OCI-LY7 (cell line): Measurements from ENCODE around the gene MYO3A. TPM values are rescaled to one million over a fixed set of nuclear protein-coding genes. Genes with fewer than 3 reads are reported as not detected.

ENCODE experiments used
- BruUV-seq: library from RNA; stranded (reverse); fragments of 400-500 nt; replicated peaks from 2 replicates; lab custom pipeline; 2021; lab: Mats Ljungman, UMichigan
- CTCF ChIA-PET: fragments of 300-600 bp; sonication (Branson Sonifier 250); formaldehyde crosslinking; loops from one replicate; lab custom pipeline; 2022; ENCODE audit warnings: antibody characterized with exemption; ENCODE audit not compliant: unreplicated experiment; lab: Charles Lee
- POLR2A ChIA-PET: fragments of 300-600 bp; sonication (Branson Sonifier 250); formaldehyde crosslinking; loops from one replicate; lab custom pipeline; 2022; ENCODE audit warnings: antibody characterized with exemption; lab: Charles Lee
- DNase-seq: peaks from one replicate; pipeline ENCODE4 v3.0.0-alpha.2; 2015; ENCODE audit warnings: low spot score
- H2AFZ ChIP-seq: fragments of 200-600 bp; sonication (generic), shearing (Covaris generic); 2 replicates; pipeline ENCODE4 v1.6.1; 2014; ENCODE audit warnings: mild to moderate bottlenecking, antibody characterized with exemption, low read length, moderate library complexity
- H3K27ac ChIP-seq: fragments of 200-600 bp; sonication (generic); 2 replicates; pipeline ENCODE4 v1.5.1; 2014; ENCODE audit warnings: mixed run types, low read depth, mild to moderate bottlenecking, moderate library complexity, low read length, inconsistent platforms; ENCODE audit not compliant: poor library complexity, severe bottlenecking
- H3K36me3 ChIP-seq: fragments of 200-600 bp; sonication (generic); 2 replicates; pipeline ENCODE4 v1.6.1; 2014; ENCODE audit warnings: mild to moderate bottlenecking, antibody characterized with exemption, low read length, moderate library complexity, mixed read lengths; ENCODE audit not compliant: insufficient read depth
- H3K4me1 ChIP-seq: fragments of 200-600 bp; sonication (generic); 2 replicates; pipeline ENCODE4 v1.5.1; 2014; ENCODE audit warnings: mild to moderate bottlenecking, low read length; ENCODE audit not compliant: insufficient read depth, poor library complexity, severe bottlenecking
- H3K4me2 ChIP-seq: fragments of 200-600 bp; sonication (generic); 2 replicates; pipeline ENCODE4 v1.6.1; 2014; ENCODE audit warnings: mild to moderate bottlenecking, low read length
- H3K4me3 ChIP-seq: fragments of 200-600 bp; sonication (generic); 2 replicates; pipeline ENCODE4 v1.5.1; 2014; ENCODE audit warnings: mild to moderate bottlenecking, low read depth, low read length; ENCODE audit not compliant: poor library complexity, severe bottlenecking
- H3K79me2 ChIP-seq: fragments of 200-600 bp; sonication (generic); 2 replicates; pipeline ENCODE4 v1.6.1; 2016; ENCODE audit warnings: low read depth, mild to moderate bottlenecking, low read length, moderate library complexity, mixed read lengths; ENCODE audit not compliant: insufficient read depth
- H3K9me2 ChIP-seq: fragments of 200-600 bp; sonication (generic); 2 replicates; pipeline ENCODE4 v1.6.1; 2016; ENCODE audit warnings: mild to moderate bottlenecking, low read length, mixed read lengths; ENCODE audit not compliant: insufficient read depth
- H3K9me3 ChIP-seq: fragments of 200-600 bp; sonication (generic); 2 replicates; pipeline ENCODE4 v1.6.1; 2014; ENCODE audit warnings: mild to moderate bottlenecking, mixed run types, low read length, mixed read lengths
- H4K20me1 ChIP-seq: fragments of 200-600 bp; sonication (generic); 2 replicates; pipeline ENCODE4 v1.6.1; 2014; ENCODE audit warnings: mild to moderate bottlenecking, antibody characterized with exemption, low read length, moderate library complexity, mixed read lengths; ENCODE audit not compliant: insufficient read depth
- EZH2phosphoT487 ChIP-seq: fragments of 200-600 bp; sonication (generic); IDR thresholded peaks from 2 replicates; pipeline ENCODE4 v1.6.1; 2018; ENCODE audit warnings: low read depth, borderline replicate concordance, mild to moderate bottlenecking, mixed run types, antibody characterized with exemption, low read length, moderate library complexity, mixed read lengths
- intact Hi-C: fragments of 100-400 bp; cut with micrococcal nuclease; formaldehyde crosslinking; loops from one replicate; pipeline ENCODE4 v1.10.0; 2022; ENCODE audit not compliant: unreplicated experiment
- total RNA-seq, 2 experiments: library from RNA; depleted of rRNA in 1 of 2; stranded (reverse); fragments of >200 nt in 1 of 2; shearing (Covaris generic) in 1 of 2; gene quantifications; 2 replicates each; pipeline ENCODE4 v1.2.3, GENCODE V29; 2014 to 2022
- TF ChIP-seq, protein P1 (sequence below): fragments of 200-600 bp; sonication (generic); conservative IDR thresholded peaks from 2 replicates; pipeline ENCODE4 v1.5.1; 2014; ENCODE audit warnings: mild to moderate bottlenecking, antibody characterized with exemption, low read length, moderate library complexity, mixed read lengths

Gene MYO3A
- total RNA-seq, 2 experiments from 2014 or later: not detected

DNA sequence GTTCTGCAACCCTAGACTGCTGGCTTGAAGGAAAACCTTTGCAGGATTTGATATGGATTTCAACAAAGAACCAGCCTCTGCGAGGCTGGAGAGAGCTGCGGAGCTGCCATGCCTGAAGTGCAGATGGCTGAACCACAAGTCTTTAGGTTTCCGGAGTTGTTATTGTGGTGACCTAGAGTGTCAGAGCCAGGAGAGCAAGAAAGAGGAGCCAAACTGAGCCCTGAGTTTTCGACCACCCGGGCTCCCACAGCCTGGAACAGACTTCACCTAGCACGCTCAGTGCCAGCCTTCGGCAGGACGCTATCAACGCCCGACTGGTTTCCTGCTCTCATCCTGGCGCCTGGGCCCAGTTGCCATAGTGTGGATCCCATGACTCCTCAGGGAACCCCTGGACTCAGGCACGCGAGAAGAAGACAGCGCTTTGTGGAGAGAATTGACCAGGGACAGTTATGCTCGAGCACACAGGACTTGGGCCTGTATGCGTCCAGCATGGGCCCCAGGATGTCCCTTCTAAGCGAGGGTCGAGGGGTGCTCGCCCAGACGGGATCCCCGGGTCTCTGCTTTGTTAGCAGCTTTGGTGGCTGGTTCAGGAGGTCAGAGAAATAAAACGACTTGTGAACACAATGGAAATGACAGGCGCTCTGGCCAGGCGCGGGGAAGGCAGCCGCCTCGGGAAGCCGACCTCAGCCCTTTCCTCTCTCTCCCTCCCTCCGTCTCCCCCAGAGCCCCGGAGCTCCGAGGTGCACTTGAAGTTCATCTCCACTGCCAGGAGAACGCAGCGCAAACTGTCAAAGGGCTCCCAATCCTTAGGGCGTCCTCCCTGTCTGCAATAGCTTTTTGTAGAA, 280.7 kb downstream of the MYO3A start:
- no peak for DNase-seq
- Histone ChIP-seq H2AFZ (0 out of 2 replicates have a peak overlapping the region, but pooled peaks have one; percentile 17), H3K36me3 (no peaks in the 10 kb centered on the region), H3K4me3 (no peak overlapping the region), H3K79me2 (no peaks in the 10 kb centered on the region), H3K4me1 (no peaks in the 10 kb centered on the region), H4K20me1 (no peaks in the 10 kb centered on the region), H3K9me3 (no peaks in the 10 kb centered on the region), H3K27ac (no peak overlapping the region), H3K9me2 (no peaks in the 10 kb centered on the region), H3K4me2 (0 out of 2 replicates have a peak overlapping the region, but pooled peaks have one; percentile 6)
- intact Hi-C loops: no loop called here
- POLR2A ChIA-PET: no interaction called here
- TF ChIP-seq EZH2phosphoT487: no peak
- TF ChIP-seq, protein P1, sequence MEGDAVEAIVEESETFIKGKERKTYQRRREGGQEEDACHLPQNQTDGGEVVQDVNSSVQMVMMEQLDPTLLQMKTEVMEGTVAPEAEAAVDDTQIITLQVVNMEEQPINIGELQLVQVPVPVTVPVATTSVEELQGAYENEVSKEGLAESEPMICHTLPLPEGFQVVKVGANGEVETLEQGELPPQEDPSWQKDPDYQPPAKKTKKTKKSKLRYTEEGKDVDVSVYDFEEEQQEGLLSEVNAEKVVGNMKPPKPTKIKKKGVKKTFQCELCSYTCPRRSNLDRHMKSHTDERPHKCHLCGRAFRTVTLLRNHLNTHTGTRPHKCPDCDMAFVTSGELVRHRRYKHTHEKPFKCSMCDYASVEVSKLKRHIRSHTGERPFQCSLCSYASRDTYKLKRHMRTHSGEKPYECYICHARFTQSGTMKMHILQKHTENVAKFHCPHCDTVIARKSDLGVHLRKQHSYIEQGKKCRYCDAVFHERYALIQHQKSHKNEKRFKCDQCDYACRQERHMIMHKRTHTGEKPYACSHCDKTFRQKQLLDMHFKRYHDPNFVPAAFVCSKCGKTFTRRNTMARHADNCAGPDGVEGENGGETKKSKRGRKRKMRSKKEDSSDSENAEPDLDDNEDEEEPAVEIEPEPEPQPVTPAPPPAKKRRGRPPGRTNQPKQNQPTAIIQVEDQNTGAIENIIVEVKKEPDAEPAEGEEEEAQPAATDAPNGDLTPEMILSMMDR: no peak
- CTCF ChIA-PET: no interaction called here
- BruUV-seq: no TSS peak

DNA sequence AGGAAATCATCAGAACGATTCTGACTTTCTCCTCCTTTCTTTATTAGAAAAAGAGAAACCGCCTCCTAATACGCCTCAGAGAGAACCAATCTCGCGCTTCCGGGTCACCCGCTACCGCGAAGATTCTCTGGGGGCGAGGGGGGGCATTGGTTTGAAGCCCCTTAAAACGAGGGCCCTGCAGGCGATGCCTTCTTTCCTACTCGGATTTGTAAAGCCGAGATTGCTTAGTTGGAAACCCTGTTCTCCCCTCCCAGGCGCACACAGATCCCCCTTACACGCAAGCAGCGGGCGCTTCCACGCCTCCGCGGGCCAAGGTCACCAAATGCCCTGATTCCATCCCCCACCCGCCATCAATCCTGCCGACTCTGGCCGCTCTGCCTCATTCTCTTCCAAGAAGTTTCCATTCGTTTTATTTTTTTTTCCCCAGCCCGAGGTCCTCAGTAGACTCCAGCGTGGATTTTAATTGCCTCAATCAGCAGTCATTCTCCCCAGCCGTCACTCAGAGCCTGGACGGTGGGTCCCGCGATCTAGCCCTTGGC, 281.4 kb downstream of the MYO3A start:
- Histone ChIP-seq H3K4me1 (no peaks in the 10 kb centered on the region), H3K36me3 (no peaks in the 10 kb centered on the region), H3K4me2 (0 out of 2 replicates have a peak overlapping the region, but pooled peaks have one; percentile 6), H2AFZ (0 out of 2 replicates have a peak overlapping the region, but pooled peaks have one; percentile 17), H3K9me2 (no peaks in the 10 kb centered on the region), H3K4me3 (no peak overlapping the region), H3K9me3 (no peaks in the 10 kb centered on the region), H3K27ac (no peak overlapping the region), H4K20me1 (no peaks in the 10 kb centered on the region), H3K79me2 (no peaks in the 10 kb centered on the region)
- intact Hi-C loops: no loop called here
- DNase-seq: no peak
- no TSS peak for BruUV-seq
- ChIA-PET POLR2A (no interaction called here), CTCF (no interaction called here)
- no peak for TF ChIP-seq EZH2phosphoT487
- TF ChIP-seq, protein P1: no peak
